Panc1 (cell line): ENCODE results near the gene SEC16A. TPM values are rescaled to one million over a fixed set of nuclear protein-coding genes. Genes with fewer than 3 reads are reported as not detected.

Source experiments
- ATAC-seq: fragments of 200-7000 bp; cut with Tn5 transposase; 2 replicates; pipeline ENCODE4 v1.9.1; 2020; ENCODE audit warnings: mild to moderate bottlenecking, moderate library complexity
- BruUV-seq: library from RNA; stranded (reverse); fragments of 400-500 nt; replicated peaks from 2 replicates; lab custom pipeline; 2021; lab: Mats Ljungman, UMichigan
- CTCF ChIA-PET: fragments of 300-600 bp; sonication (Branson Sonifier 250); formaldehyde crosslinking; loops from one replicate; lab custom pipeline; 2022; ENCODE audit warnings: antibody characterized with exemption; lab: Charles Lee
- POLR2A ChIA-PET: fragments of 300-600 bp; sonication (Branson Sonifier 250); formaldehyde crosslinking; loops from one replicate; lab custom pipeline; 2022; ENCODE audit warnings: antibody characterized with exemption; lab: Charles Lee
- DNase-seq: peaks from one replicate; pipeline ENCODE4 v3.0.0-alpha.2; 2010; ENCODE audit warnings: low read depth, low spot score
- H3K27ac ChIP-seq: 2 replicates; pipeline ENCODE4 v1.5.1; 2011; ENCODE audit warnings: mild to moderate bottlenecking, low read length, inconsistent platforms
- H3K27me3 ChIP-seq: fragments of 200-500 bp; sonication (Bioruptor generic); 2 replicates; pipeline ENCODE4 v1.6.0; 2014; ENCODE audit warnings: low read length, inconsistent platforms; ENCODE audit not compliant: control insufficient read depth, insufficient read depth
- H3K36me3 ChIP-seq: fragments of 200-500 bp; sonication (Bioruptor generic); 2 replicates; pipeline ENCODE4 v1.5.1; 2014; ENCODE audit warnings: inconsistent platforms, mild to moderate bottlenecking, low read length, moderate library complexity; ENCODE audit not compliant: control insufficient read depth, insufficient read depth
- H3K4me1 ChIP-seq: 2 replicates; pipeline ENCODE4 v1.5.1; 2011; ENCODE audit warnings: inconsistent platforms, mild to moderate bottlenecking, low read length, moderate library complexity; ENCODE audit not compliant: control insufficient read depth, insufficient read depth
- H3K4me3 ChIP-seq, 2 experiments: 2 replicates each; pipeline ENCODE4 v1.5.1; 2011 to 2012; ENCODE audit warnings: low read depth in 2 of 2, low read length in 2 of 2, mild to moderate bottlenecking in 2 of 2, inconsistent platforms in 1 of 2, moderate library complexity in 1 of 2
- H3K9me3 ChIP-seq: fragments of 200-500 bp; sonication (Bioruptor generic); 2 replicates; pipeline ENCODE4 v1.5.1; 2014; ENCODE audit warnings: low read depth, mild to moderate bottlenecking, inconsistent platforms, low read length, moderate library complexity; ENCODE audit not compliant: control insufficient read depth, insufficient read depth
- CTCF ChIP-seq: fragments of 450-650 bp; IDR thresholded peaks from 2 replicates; pipeline ENCODE4 v1.5.1; 2017; ENCODE audit warnings: mild to moderate bottlenecking
- POLR2AphosphoS5 ChIP-seq: IDR thresholded peaks from 2 replicates; pipeline ENCODE4 v1.6.1; 2012; ENCODE audit warnings: mild to moderate bottlenecking, low read depth, low read length, moderate library complexity
- SIN3A ChIP-seq: IDR thresholded peaks from 2 replicates; pipeline ENCODE4 v1.6.1; 2012; ENCODE audit warnings: low read depth, mild to moderate bottlenecking, low read length, moderate library complexity, borderline replicate concordance; ENCODE audit not compliant: insufficient read depth
- in situ Hi-C: cut with HindIII; loops from 2 replicates; pipeline ENCODE4 v1.10.0; 2016; ENCODE audit warnings: low sequenced_read_pairs, low pct_unique_long_range_greater_than_20kb
- intact Hi-C: fragments of 100-400 bp; cut with micrococcal nuclease; formaldehyde crosslinking; loops from one replicate; pipeline ENCODE4 v1.10.0; 2022; ENCODE audit not compliant: unreplicated experiment
- total RNA-seq: library from RNA; stranded (reverse); gene quantifications from one replicate; pipeline ENCODE4 v1.2.1, GENCODE V29; 2021; ENCODE audit not compliant: unreplicated experiment
- TF ChIP-seq, protein P1 (sequence below), 2 experiments: IDR thresholded peaks; 2 replicates each; pipeline ENCODE4 v1.6.1; 2011 to 2012; ENCODE audit warnings: low read depth in 2 of 2, control low read depth in 1 of 2, low read length in 1 of 2, mild to moderate bottlenecking in 1 of 2, moderate library complexity in 1 of 2; ENCODE audit not compliant: insufficient read depth in 1 of 2

Gene SEC16A
- total RNA-seq, 1 experiment from 2014 or later = 76.5 TPM

DNA sequence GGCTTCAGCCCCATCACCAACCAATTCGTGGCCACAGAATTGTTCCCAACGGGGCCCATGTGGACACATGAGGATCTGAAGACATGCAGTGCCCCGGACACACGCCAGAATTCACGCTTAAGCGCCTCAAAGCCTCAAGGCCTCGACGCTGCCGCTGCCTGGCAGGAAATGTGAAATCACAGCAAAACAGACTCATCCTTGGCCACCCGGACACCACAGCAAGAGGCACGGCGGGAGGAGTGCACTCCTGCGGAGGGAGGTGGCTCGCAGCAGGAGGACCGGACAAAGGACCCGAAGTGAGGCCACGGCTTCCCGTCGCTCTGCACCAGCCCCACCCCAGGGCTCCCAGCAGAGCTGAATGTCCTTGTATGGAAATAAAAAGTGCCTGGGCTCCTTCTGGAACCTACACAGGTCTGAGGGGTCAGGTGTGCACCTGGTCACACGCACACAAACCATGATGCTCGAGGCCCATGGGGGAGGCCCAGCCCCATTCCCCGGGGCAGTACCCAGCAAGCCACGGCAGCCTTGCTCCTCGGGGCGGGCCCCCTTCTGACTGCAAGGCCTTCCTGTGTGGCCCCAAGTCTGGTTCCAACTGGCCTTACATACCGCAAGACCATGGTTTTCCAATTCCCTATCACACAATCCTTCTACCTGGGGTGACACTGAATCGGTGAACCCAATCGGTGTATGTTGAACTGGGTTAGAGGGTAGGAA, 10.0 kb downstream of the SEC16A start:
- BruUV-seq = no TSS peak
- in situ Hi-C loops = no loop called here
- Histone ChIP-seq H3K4me1 (no peaks in the 10 kb centered on the region), H3K9me3 (no peaks in the 10 kb centered on the region), H3K36me3 (peaks cover 10% of the 10 kb centered on the region), H3K27me3 (no peaks in the 10 kb centered on the region), H3K27ac (no peak overlapping the region), H3K4me3 (no peak overlapping the region)
- intact Hi-C loops = no loop called here
- no peak for DNase-seq
- ChIA-PET CTCF (no interaction called here), POLR2A (no interaction called here)
- ATAC-seq = 0 out of 2 replicates have a peak, but pooled peaks have one; percentile 26
- no peak for TF ChIP-seq POLR2AphosphoS5
- no peak for TF ChIP-seq SIN3A

DNA sequence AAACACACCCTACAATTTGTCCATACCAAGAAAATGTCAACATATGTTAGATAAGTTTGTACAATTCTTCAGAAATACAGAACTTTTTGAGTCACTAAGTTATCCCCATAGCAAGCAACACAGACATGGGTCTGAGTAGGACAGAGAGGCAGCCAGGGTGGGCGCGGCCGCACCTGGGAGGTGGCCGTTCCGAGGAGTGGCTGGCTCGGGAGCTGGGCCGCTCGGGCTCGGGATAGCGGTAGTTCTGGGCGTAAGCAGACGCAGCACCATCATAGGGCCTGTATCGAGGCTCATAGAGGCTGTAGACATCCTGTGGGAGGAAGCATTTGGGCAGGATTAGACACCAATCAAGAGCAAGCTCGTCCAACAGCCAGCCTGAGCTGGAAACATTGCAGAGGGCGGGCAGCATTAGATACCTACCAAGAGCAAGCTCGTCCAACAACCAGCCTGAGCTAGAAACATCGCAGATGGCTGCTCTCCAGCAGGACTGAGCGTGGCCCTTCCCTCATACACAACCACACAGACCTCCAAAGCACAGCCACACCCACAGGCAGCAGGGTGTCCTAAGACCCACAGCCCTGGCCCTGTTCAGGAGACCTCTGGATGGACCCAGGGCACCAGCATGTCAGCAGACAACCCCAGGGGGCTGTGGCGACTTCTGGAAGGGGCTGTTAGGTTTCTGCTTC, 10.9 kb downstream of the SEC16A start:
- intact Hi-C loops = no loop called here
- DNase-seq (no peak), ATAC-seq (no peak)
- Histone ChIP-seq H3K27me3 (no peaks in the 10 kb centered on the region), H3K4me1 (no peaks in the 10 kb centered on the region), H3K4me3 (no peak overlapping the region), H3K27ac (no peak overlapping the region), H3K36me3 (peaks cover 13% of the 10 kb centered on the region), H3K9me3 (no peaks in the 10 kb centered on the region)
- no TSS peak for BruUV-seq
- no peak for TF ChIP-seq CTCF
- ChIA-PET CTCF (no interaction called here), POLR2A (interaction anchor here (0.6 kb wide), 1 partner anchor 157 kb away, joined by 9 read pairs; no protein-coding TSS in a partner anchor)
- in situ Hi-C loops = no loop called here

DNA sequence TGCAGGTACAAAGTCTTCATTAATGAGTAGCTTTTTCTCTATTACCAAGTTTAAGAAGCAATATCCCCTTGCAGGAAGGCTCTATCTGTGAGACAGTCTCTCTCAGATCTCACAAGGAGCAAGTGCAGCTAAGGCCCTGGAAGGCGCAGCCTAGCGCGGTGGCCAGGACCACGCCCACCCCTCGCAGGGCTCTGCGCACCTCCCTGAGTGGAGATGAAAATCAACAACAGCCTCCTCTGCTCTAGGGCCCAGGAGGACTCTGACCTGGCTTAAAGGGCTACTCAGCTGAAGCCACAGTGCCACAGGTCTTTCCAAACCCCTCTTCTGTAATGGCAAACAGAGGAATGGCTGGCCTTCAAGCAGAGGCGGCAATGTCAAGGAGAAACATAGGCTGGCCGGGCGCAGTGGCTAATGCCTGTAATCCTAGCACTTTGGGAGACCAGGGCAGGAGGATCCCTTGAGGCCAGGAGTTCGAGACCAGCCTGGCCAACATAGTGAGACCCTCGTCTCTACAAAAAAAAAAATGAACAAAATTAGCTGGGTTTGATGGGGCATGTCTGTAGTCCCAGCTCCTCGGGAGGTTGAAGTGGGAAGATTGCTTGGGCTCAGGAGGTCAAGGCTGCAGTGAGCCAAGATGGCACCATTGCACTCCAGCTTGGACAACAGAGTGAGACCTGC, 11.9 kb downstream of the SEC16A start:
- intact Hi-C loops = no loop called here
- DNase-seq = no peak
- peaks cover 13% of the 10 kb centered on the region for H3K36me3 ChIP-seq
- TF ChIP-seq, protein P1, sequence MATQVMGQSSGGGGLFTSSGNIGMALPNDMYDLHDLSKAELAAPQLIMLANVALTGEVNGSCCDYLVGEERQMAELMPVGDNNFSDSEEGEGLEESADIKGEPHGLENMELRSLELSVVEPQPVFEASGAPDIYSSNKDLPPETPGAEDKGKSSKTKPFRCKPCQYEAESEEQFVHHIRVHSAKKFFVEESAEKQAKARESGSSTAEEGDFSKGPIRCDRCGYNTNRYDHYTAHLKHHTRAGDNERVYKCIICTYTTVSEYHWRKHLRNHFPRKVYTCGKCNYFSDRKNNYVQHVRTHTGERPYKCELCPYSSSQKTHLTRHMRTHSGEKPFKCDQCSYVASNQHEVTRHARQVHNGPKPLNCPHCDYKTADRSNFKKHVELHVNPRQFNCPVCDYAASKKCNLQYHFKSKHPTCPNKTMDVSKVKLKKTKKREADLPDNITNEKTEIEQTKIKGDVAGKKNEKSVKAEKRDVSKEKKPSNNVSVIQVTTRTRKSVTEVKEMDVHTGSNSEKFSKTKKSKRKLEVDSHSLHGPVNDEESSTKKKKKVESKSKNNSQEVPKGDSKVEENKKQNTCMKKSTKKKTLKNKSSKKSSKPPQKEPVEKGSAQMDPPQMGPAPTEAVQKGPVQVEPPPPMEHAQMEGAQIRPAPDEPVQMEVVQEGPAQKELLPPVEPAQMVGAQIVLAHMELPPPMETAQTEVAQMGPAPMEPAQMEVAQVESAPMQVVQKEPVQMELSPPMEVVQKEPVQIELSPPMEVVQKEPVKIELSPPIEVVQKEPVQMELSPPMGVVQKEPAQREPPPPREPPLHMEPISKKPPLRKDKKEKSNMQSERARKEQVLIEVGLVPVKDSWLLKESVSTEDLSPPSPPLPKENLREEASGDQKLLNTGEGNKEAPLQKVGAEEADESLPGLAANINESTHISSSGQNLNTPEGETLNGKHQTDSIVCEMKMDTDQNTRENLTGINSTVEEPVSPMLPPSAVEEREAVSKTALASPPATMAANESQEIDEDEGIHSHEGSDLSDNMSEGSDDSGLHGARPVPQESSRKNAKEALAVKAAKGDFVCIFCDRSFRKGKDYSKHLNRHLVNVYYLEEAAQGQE (IDR thresholded peaks at IDR 0.05; ENCODE audit: insufficient read depth in 1 of 2, low read depth in 2 of 2, low read length in 1 of 2) = no peak
- no peak for ATAC-seq
- in situ Hi-C loops = no loop called here
- no peaks in the 10 kb centered on the region for H3K4me1 ChIP-seq
- ChIA-PET CTCF (no interaction called here), POLR2A (no interaction called here)
- no peaks in the 10 kb centered on the region for H3K27me3 ChIP-seq
- H3K9me3 ChIP-seq = no peaks in the 10 kb centered on the region
- no TSS peak for BruUV-seq
- H3K27ac ChIP-seq = no peak overlapping the region
- no peak overlapping the region for H3K4me3 ChIP-seq
